Renal pelvis (tissue), 12 donors: ENCODE measurements around the gene VGLL3. TPM values are rescaled to one million over a fixed set of nuclear protein-coding genes. Genes with fewer than 3 reads are reported as not detected.
"Not testable (repeated sequence)": the region's sequence is repeated elsewhere in the genome, so short reads cannot be mapped to it uniquely, and the experiment has no call there.

Experiments
- DNase-seq: peaks from one replicate; pipeline ENCODE4 v3.0.0-alpha.2; 2013
- long read RNA-seq, 16 experiments: transcript quantifications; one replicate each; lab custom pipeline, GENCODE V29; 2026
- polyA plus RNA-seq, 3 donors: library from polyadenylated mRNA; unstranded; fragments of 120-200 nt; gene quantifications; one replicate each; pipeline ENCODE4 v1.2.1, GENCODE V29; 2013; ENCODE audit not compliant: insufficient read length in 3 of 3

VGLL3 gene, protein sequence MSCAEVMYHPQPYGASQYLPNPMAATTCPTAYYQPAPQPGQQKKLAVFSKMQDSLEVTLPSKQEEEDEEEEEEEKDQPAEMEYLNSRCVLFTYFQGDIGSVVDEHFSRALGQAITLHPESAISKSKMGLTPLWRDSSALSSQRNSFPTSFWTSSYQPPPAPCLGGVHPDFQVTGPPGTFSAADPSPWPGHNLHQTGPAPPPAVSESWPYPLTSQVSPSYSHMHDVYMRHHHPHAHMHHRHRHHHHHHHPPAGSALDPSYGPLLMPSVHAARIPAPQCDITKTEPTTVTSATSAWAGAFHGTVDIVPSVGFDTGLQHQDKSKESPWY
- 1 to 10 TPM; 4.4 to 5.5 (median 4.8) TPM for polyA plus RNA-seq
- long read RNA-seq, donor 1: 0 reads
- long read RNA-seq, donor 2: 0 reads
- long read RNA-seq, donor 3: 0 reads
- long read RNA-seq, donor 4: 0 reads
- long read RNA-seq, donor 5: 0 reads
- long read RNA-seq, donor 6: 0 reads
- long read RNA-seq, donor 7, partial matches to known transcripts: 0 of 1 reads
- long read RNA-seq, donor 7, other reads (novel, unspliced or antisense): 0 of 1 reads
- long read RNA-seq, donor 8: 0 reads
- long read RNA-seq, donor 9: 0 reads
- long read RNA-seq, donor 10: 0 reads
- long read RNA-seq, donor 11: 0 reads
- long read RNA-seq, donor 12, full-length matches to known transcripts: 2 of 2 reads
- long read RNA-seq, donor 12, partial matches to known transcripts: 0 of 2 reads
- long read RNA-seq, donor 12, other reads (novel, unspliced or antisense): 0 of 2 reads
- long read RNA-seq, donor 13: 0 reads
- long read RNA-seq, donor 14: 0 reads
- long read RNA-seq, donor 15: 0 reads
- long read RNA-seq, donor 16: 0 reads

DNA sequence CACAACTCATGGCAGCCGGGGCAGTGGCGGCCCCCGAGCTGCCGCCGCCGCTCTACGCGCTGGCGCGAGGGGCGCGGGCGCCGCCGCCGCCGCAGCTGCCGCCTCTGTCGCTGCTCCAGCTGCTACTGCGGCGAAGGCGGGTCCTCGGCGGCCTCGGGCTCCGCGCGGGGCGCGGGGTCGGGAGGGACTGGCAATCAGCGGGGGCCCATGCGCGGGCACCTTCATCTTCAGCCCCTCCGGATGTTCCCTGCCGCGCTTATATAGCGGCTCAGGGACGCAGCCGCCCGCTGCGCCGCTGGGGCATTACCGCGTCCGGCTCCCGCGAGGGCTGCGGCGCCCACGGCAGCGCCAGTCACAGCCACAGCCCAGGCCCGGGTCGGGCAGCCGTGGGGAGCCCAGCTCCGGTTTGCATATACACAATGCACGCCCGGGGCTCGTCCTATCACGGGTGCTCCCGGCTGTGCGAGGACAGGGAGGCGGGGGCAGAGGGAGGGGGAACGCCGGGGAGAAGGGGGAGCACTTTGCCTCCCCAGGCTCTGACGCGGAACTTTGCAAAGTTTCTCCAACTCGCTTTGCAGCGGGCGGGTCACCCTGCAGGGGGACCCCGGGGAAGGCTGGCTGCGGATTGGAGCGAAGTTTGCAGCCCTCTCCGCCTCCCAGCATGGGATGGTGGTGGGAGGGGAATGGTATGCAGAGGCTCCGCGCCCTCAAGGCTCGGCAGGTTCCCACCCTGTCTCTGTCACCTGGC is at the start of gene VGLL3:
VGLL3 (minus strand) TSS at position 416 of the 748 bp plus-strand sequence; CDS start at position 10, 406 bp downstream.
- DNase-seq: peak; percentile 63

DNA sequence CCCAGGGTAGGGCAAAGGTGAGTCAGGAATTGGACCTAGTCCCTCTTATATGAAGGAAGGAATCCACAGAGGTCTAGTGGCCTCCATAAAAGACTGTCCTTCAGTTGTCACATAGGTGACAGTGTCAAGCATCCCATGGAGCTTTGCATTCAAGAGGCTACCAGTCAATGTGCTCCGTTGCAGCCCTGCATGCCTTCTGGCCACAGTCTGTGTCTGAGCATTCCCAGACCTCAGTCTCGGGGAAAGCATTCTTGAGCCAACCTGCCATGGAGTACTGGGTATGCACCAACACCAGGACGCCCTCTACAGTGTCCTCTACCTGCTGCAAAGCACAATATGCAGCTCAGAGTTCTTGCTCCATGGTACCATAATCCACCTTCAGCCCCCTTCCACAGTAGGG is 46.7 kb upstream of the VGLL3 start:
- DNase-seq: no peak

DNA sequence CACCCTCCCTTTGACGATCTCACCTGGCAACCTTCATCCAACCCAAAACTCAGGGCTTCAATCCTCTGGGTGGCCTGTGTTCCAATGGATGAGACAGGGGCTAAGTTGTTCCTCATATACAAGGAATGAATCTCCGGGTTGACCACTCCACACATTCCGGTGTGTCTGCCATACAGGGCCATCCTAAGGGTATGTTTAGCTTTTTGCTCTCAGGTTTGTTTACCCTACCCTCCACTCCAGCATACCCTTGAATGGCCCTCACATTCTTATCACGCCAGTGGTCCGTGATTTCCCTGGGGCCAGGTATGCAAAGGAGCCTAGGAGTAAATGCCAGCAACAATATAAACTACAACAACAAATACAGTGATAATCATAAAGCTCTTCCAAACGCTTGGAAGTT is 45.7 kb upstream of the VGLL3 start:
- DNase-seq: no peak

DNA sequence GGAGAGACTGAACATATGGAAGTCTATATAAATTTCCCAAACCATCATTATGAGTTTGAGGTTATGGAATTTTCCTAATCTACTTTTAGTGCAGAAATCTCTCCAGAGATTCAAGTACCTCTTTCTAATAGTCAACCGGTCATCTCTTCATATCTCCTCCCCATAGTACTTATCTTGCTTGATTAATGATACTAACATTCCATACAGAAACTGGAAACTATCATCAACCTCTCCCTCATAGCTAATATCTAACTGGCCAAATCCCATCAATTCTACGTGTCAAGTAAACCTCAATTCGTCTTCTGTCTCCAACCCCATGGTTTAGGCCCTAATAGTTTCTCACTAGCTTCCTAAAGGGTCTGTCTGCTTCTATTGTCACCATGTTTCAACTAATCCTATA is 44.4 kb upstream of the VGLL3 start:
- no peak for DNase-seq

DNA sequence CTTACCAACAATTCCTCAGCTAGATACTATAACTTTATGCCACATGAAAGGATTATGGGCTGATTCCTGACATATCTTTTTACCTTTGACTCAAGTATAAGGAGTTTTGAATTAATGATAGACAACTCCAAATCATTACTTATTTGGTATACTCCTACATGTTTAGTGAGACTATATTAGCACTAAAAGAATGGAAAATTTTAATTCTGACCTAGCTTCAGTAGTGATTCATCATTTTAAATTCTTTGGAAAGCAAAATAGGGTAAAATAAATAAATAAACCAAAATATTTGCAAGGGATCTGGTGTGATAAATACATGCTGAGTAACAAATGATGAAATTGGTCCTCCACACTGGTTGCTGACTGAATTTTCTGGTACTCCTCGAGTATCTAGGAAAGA is 42.3 kb upstream of the VGLL3 start:
- no peak for DNase-seq

DNA sequence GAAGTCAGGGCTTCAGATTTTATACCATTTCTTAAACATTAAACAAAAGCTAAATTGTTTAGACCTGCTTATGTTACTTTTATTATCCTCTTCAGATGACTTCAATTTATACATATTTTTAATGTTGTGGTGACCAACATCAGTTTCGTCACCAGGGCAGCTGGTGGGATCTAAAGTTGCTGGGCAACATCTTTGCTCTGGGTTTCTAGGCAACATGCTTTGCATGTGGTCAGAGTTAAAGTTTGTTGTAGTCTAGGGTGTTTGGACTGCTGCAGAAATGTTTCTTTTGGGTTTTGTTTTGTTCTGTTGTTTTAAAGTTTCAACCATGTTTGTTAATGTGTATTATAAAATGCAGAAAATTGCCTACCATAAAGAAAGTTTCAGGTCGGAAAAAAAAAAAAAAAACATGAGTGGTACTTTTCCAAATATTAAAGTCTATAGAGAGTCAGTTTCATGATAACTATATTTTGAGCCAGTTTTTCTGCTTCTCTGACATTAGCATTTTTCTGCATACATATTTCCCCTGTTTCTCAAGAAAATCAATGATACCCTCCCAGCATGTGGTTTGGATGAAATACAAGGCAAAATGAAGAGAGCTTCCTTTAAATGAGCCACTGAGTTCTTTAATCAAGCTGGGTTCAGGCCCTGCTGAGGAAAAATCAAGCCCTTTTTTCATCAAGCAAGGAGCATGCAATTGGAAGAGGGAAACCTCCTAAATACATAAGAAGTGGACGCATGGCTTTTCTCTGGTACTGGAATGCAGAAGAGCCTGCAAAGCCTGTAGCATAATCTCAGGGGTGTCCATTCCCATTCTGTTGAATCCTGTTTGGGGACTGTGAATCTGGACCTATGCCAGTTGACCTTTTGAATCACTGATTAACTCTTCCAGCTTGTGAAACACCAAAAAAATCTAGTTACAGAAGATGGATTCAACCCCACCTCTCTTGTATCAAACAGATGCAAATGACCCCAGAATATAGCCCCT is 35.0 kb upstream of the VGLL3 start:
- DNase-seq: no peak

DNA sequence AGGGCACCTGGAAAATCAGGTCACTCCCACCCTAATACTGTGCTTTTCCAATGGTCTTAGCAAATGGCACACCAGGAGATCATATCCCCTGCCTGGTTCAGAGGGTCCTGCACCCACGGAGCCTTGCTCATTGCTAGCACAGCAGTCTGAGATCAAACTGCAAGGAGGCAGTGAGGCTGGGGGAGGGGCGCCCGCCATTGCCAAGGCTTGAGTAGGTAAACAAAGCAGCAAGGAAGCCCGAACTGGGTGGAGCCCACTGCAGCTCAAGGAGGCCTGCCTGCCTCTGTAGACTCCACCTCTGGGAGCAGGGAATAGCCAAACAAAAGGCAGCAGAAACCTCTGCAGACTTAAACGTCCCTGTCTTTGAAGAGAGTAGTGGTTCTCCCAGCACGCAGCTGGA is 26.4 kb upstream of the VGLL3 start:
- not testable (repeated sequence) for DNase-seq

DNA sequence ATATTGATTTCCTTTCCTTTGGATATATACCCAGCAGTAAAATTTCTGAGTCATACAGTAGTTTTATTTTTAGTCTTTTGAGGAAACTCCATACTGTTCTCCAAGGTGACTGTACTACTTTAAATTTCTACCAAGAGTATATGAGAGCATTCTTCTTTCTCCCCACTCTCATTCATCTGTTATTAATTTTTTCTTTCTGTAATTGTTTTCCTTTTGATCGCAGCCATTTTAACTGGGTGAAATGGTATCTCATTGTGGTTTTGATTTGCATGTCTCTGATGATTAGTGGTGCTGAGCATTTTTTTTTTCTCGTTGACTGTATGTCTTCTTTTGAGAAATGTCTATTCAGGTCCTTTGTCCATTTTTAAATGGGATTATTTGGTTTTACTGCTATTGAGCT is 18.3 kb upstream of the VGLL3 start:
- no peak for DNase-seq

DNA sequence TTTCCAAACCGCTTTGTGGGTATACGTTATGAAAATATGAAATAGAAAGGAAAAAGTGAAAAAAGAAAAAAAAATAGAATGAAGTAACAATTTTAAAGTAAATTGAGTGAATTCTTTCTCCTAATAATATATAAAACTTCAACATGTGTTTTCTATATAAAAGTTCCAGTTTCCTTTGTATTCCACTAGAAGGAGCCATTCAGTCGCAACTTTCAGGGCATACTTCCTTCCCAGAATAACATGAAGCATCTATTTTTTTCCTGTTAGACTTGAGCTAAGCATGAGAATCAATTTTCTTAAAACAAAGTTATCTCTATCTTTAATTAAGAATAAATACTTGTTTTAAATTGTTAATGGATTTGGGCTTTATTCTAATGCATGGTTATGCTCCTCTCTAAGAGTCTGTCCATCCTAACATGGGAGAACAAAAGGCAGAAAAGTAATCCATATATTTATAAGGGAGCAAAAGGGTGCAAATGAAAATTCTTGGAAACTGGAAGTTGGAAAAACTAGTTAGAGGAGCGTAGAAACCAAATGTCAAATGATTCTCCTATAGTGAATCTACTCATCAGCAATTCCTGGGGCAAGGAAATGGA is 16.0 kb upstream of the VGLL3 start:
- DNase-seq: no peak

DNA sequence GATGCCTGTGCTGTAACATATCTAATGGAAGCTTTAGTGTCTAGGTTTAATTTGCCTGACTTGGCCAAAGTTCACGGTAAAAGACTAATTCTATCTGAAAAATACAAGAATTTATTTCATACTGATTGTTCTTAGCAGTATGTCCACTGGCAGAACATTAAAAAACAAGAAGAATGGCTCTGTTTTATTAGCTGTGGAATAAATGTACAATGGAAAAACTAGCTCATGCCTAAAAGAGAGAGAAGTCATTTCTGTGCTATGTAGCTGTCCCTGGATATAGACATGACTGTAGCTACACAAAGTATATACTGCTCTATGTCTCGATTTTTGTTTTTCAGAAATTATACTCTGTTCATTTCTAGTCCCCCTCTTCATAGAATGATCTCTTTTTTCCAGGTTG is 13.9 kb upstream of the VGLL3 start:
- no peak for DNase-seq

DNA sequence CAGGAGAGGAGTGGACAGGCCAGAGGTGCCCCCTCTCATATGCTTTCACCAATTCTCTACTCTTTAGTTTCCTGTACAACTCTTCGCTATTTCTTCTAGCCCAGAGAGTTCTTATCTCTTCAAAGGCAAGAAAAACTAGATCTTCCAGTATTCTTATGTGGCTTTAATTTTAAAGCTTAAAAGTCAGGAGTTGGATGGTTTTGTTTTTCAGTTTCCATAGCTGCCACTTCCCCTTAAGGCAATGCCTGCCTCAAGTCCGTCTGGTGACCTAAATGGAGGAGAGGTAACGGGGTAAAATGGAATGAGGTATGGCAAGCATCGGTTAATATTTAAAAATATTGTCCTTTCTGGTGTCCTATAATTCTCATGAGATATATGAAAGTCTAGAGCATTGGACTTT is 11.4 kb upstream of the VGLL3 start:
- DNase-seq: no peak

DNA sequence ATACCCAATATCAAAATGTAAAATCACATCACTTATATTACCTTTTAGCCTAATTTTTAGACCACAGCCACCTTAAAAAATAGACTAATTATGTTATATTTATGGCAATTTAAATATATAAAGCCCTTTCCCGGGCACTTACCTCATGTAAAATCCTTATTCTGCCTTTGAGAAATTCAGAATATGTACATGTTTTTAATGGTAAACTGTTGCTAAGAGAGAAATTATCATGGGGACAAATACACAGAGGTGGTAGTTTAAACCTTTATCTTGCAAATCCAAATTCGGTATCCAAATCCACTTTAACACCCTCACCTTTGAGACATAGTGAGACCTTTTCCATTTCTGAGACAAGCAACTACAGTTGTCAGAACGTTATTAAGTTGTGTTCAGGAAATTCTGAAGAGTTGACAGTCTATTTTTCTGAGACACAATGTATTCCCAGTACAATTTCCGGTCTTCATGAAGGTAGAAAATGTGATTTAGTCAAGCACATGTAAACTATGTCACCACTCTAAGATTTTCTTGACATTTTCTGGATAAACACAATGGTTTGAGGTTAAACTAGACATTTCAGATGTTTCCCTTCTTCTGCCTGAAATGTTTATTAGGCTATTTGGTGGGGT is 10.6 kb upstream of the VGLL3 start:
- DNase-seq: no peak

DNA sequence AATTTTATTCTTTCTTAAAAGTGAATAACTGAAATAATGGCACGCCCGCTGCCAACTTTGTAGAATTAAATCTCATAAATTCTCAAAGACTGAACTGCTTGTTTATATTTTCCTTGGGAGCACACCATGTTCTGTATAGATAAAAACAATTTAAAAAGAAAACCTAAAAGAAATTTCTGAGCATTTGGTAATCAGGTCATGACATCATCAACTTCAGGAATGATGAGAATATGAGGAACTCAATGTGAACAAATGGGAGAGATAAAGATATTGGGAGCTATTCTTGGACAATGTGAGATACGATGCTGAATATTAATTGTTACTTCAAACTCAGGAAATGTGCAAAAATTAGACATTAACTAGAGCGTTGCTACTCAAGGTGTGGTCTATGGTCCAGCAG is 10.0 kb upstream of the VGLL3 start:
- no peak for DNase-seq

DNA sequence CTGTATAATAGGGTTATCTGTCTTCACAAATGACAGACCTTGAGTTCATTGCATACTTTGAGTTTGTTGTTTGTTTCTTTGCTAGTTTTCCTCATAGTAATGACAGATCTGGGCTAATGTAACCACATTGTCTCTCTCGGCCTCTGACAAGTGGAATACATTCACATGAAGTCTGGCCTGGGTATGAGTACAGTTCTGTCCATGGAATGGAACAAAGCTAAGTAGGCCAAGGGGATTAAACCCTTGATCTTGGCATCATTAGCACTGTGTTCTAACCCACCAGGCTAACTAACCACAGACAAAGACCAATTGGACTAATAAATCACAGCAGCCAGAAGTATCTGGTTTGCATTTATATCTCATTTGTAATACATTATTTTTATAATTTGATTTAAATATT is 7.6 kb upstream of the VGLL3 start:
- no peak for DNase-seq

DNA sequence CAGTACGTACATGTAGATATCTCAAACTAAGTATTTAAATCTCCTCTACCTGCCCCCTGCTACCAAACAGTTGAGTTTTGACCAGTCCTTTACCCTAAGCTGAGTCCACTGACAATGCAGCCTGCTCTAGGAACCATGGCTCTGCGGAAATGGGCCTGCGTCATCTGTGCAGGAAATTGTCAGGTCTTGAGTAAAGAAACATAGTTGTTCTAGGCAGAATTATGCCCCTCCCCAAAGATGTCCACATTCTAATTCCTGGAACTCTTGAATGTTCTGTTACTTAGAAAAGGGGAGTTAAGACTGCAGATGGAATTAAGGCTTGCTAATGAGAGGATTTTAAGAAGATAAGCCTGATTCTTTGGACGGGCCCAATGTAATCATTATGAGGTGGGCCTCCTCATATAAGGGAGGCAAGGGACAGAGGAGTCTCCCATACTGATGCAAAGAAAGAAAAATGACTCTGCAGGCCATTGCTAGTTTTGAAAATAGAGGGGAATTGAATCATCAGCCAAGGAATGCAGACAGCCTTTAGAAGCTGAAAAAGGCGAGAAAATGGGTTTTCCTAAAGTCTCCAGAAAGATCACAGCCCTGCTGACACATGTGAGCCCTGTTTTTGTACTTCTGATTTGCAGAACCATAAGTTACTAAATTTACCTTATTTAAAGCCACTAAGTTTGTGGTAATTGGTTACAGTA is 5.5 kb upstream of the VGLL3 start:
- DNase-seq: no peak

DNA sequence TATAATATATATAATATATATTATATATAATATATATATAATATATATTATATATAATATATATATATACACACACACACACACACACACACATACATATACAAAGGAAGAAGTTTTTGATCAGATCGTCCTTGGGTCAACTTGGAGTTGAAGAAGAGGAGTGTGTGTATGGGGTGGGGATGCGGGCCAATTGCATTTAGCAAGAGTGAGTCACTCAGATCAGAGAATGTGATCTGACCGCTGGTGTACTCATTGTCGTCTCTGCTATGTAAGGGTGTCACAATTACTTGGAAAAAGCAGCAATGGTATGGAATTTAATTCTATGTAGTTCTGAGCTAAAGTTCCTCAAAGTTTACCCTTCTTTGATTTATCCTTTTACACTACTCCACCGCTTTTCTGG is 4.6 kb upstream of the VGLL3 start:
- DNase-seq: no peak

DNA sequence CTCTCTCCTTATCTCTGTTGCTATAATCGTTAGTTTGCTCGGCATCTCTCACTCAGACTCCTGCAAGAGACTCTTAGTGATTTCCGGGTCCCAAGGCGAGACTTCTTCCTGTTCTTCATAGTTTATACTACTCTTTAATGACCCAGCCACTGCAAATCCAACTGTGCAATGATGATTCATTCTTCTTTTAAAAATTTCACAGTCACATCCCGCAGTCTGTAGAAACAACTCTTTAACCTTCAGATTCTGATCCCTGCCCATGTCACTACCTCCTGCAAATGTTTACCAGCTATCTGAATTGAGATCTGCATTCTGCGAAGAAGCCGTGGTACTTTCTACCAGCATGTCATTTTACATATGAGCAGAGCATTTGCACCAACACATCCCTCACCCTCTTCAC is 2.8 kb upstream of the VGLL3 start:
- DNase-seq: no peak

DNA sequence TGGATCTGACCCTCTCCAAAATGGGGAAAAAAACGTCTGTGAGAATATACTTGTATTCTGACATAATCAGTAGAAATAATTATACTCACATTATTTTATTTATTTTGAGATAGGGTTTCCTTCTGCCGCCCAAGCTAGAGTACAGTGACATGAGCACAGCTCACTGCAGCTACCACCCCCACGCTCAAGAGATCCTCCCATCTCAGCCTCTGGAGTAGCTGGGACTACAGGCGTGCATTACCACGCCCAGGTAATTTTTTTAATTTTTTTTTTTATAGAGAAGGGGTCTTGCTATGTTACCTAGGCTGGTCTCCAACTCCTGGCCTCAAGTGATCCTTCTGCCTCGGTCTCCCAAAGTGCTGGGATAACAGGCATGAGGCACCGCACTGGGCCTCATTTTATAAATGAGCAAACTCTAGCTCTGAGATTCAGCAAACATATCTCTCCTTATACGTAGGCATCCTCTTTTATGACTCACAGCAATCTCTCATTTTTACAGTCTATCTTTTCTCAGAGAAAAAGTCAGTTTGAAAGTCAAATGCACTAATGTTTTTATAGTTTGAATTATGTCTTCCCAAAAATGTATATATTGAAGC is 989 bp upstream of the VGLL3 start:
- DNase-seq: no peak

DNA sequence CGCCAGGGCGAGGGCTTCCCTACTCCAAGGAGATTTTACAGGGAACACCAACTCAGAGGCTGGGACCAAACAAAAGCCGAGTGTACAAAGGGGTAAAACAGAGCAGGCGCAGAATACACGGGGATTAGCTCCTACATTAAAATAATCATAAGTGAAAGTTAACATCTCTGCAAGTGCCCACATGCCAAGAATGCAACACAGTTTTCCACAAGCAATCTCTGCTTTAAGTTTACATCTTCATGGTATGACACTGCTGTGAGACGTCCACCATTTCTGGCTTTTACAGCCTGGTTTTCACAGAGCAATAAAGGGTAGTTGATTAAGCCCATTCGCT is 500 bp upstream of the VGLL3 start:
- no peak for DNase-seq
